HepG2 (cell line): ENCODE data around the gene UTRN. TPM values are rescaled to one million over a fixed set of nuclear protein-coding genes. Genes with fewer than 3 reads are reported as not detected.
A peak's percentile ranks its signal among the peaks of the same experiment; 100 is the strongest.

ENCODE experiments used
- AGO1 ChIP-seq: fragments of 200-400 bp; formaldehyde crosslinking; IDR thresholded peaks from 2 replicates; pipeline ENCODE4 v1.6.1; 2017; ENCODE audit warnings: mild to moderate bottlenecking, low read depth, low read length, moderate library complexity; ENCODE audit not compliant: poor library complexity, severe bottlenecking
- ARID5B ChIP-seq: IDR thresholded peaks from 2 replicates; pipeline ENCODE4 v1.4.0; 2020; ENCODE audit warnings: mild to moderate bottlenecking, missing genetic modification reagents
- FOXP4 ChIP-seq: sonication (generic); formaldehyde crosslinking; IDR thresholded peaks from 2 replicates; pipeline ENCODE4 v1.4.0; 2020; ENCODE audit warnings: missing genetic modification reagents
- KDM4B ChIP-seq: sonication (generic); formaldehyde crosslinking; IDR thresholded peaks from 2 replicates; pipeline ENCODE4 v1.4.0; 2020; ENCODE audit warnings: missing genetic modification reagents
- NCOA5 ChIP-seq: sonication (generic); formaldehyde crosslinking; IDR thresholded peaks from 2 replicates; pipeline ENCODE4 v1.4.0; 2020; ENCODE audit warnings: missing genetic modification reagents
- NR2F6 ChIP-seq, 2 experiments: IDR thresholded peaks; 2 replicates each; pipeline ENCODE4 v1.6.1; 2016; ENCODE audit warnings: antibody characterized with exemption in 1 of 2, mild to moderate bottlenecking in 1 of 2
- POGZ ChIP-seq: sonication (generic); formaldehyde crosslinking; IDR thresholded peaks from 2 replicates; pipeline ENCODE4 v1.4.0; 2020; ENCODE audit warnings: mild to moderate bottlenecking, missing genetic modification reagents
- PRMT3 ChIP-seq: sonication (generic); formaldehyde crosslinking; IDR thresholded peaks from 2 replicates; pipeline ENCODE4 v1.8.1; 2022; ENCODE audit warnings: low read depth, mild to moderate bottlenecking, moderate library complexity, missing genetic modification reagents, borderline replicate concordance
- SALL1 ChIP-seq: sonication (generic); formaldehyde crosslinking; IDR thresholded peaks from 2 replicates; pipeline ENCODE4 v1.8.0; 2022; ENCODE audit warnings: mild to moderate bottlenecking, missing genetic modification reagents
- ZBTB33 ChIP-seq: sonication (generic); formaldehyde crosslinking; IDR thresholded peaks from 2 replicates; pipeline ENCODE4 v1.4.0; 2020; ENCODE audit warnings: missing genetic modification reagents
- ZBTB42 ChIP-seq: sonication (generic); formaldehyde crosslinking; IDR thresholded peaks from 2 replicates; pipeline ENCODE4 v1.5.0; 2020; ENCODE audit warnings: mild to moderate bottlenecking, missing genetic modification reagents
- ZFP90 ChIP-seq: sonication (generic); formaldehyde crosslinking; IDR thresholded peaks from 2 replicates; pipeline ENCODE4 v1.8.0; 2022; ENCODE audit warnings: missing genetic modification reagents, mild to moderate bottlenecking, inconsistent platforms, borderline replicate concordance
- ZFY ChIP-seq: sonication (generic); formaldehyde crosslinking; IDR thresholded peaks from 2 replicates; pipeline ENCODE4 v1.4.0; 2020; ENCODE audit warnings: missing genetic modification reagents
- ZNF160 ChIP-seq: sonication (generic); formaldehyde crosslinking; IDR thresholded peaks from 2 replicates; pipeline ENCODE4 v1.8.0; 2022; ENCODE audit warnings: mild to moderate bottlenecking, inconsistent platforms, missing genetic modification reagents
- ZNF335 ChIP-seq: sonication (generic); formaldehyde crosslinking; IDR thresholded peaks from 2 replicates; pipeline ENCODE4 v1.4.0; 2020; ENCODE audit warnings: missing genetic modification reagents
- ZNF44 ChIP-seq: sonication (generic); formaldehyde crosslinking; IDR thresholded peaks from 2 replicates; pipeline ENCODE4 v1.5.1; 2020; ENCODE audit warnings: mild to moderate bottlenecking, missing genetic modification reagents
- ZNF501 ChIP-seq: sonication (generic); formaldehyde crosslinking; IDR thresholded peaks from 2 replicates; pipeline ENCODE4 v1.5.1; 2020; ENCODE audit warnings: mild to moderate bottlenecking, moderate library complexity, missing genetic modification reagents
- ZNF550 ChIP-seq: sonication (generic); formaldehyde crosslinking; IDR thresholded peaks from 2 replicates; pipeline ENCODE4 v1.4.0; 2020; ENCODE audit warnings: mild to moderate bottlenecking, missing genetic modification reagents, borderline replicate concordance
- ZNF746 ChIP-seq: sonication (generic); formaldehyde crosslinking; IDR thresholded peaks from 2 replicates; pipeline ENCODE4 v1.8.0; 2022; ENCODE audit warnings: mild to moderate bottlenecking, missing genetic modification reagents
- polyA plus RNA-seq, 8 experiments: library from polyadenylated mRNA; depleted of rRNA in 3 of 8; stranded (reverse) in 7 of 8; unstranded in 1 of 8; fragments of >200 nt; fragmentation: Illumina TruSeq in 4 of 8; extraction: Trizol in 4 of 8; gene quantifications; 2 replicates each; pipeline versions ENCODE4 v1.2.1 to v1.2.3, GENCODE V29; 2011 to 2016; ENCODE audit warnings: low read depth in 4 of 8, missing spikeins in 1 of 8, mixed read lengths in 1 of 8; ENCODE audit not compliant: insufficient read depth in 1 of 8
- total RNA-seq, 5 experiments: library from RNA; depleted of rRNA; stranded (reverse); fragments of >200 nt; fragmentation: Illumina TruSeq; extraction: Trizol; gene quantifications; 2 replicates each; pipeline ENCODE4 v1.2.3, GENCODE V29; 2016; ENCODE audit warnings: low read depth in 1 of 5

The UTRN gene
- total and polyA plus RNA-seq, 2 of the 13 experiments (the other 11 are each of a cell fraction or from before 2014, with no cell fraction given), result 102 to 116 TPM

- TF ChIP-seq ARID5B (CRISPR knock-in tag), result peak; percentile 11; the same call in 1 of the 2 replicates
- TF ChIP-seq POGZ, result 0 out of 2 replicates have a peak, but pooled peaks have one; percentile 13
- TF ChIP-seq ZNF44 (CRISPR knock-in tag), result 0 out of 2 replicates have a peak, but pooled peaks have one; percentile 49
- no peak for TF ChIP-seq FOXP4
- no peak for TF ChIP-seq NCOA5 (CRISPR knock-in tag)
- 0 out of 2 replicates have a peak, but pooled peaks have one; percentile 16 for TF ChIP-seq NR2F6 (IDR thresholded peaks at IDR 0.05)
- no peak for TF ChIP-seq NR2F6 (CRISPR knock-in tag; IDR thresholded peaks at IDR 0.05)
- TF ChIP-seq PRMT3, result no peak
- TF ChIP-seq ZBTB33 (CRISPR knock-in tag), result no peak
- TF ChIP-seq KDM4B (CRISPR knock-in tag), result peak; percentile 41; the same call in 1 of the 2 replicates
- peak; percentile 28; the same call in 1 of the 2 replicates for TF ChIP-seq ZNF501 (CRISPR knock-in tag)
- no peak for TF ChIP-seq ZNF746
- TF ChIP-seq ZBTB42, result no peak
- TF ChIP-seq AGO1, result no peak
- TF ChIP-seq SALL1 (CRISPR knock-in tag), result peak; percentile 47; the same call in 1 of the 2 replicates
- TF ChIP-seq ZNF160, result no peak
- no peak for TF ChIP-seq ZNF550 (CRISPR knock-in tag)
- TF ChIP-seq ZFY (CRISPR knock-in tag), result no peak
- no peak for TF ChIP-seq ZNF335 (CRISPR knock-in tag)
- no peak for TF ChIP-seq ZFP90
Observed at GRCh38 chr6:144266091-144266649, 19.0 kb upstream of the UTRN start (continued).
